Measurements from ENCODE around the gene TMEM108.

Gene TMEM108

GRCh38 chr3:133393691-133394474, 355.7 kb downstream of the TMEM108 start:
- no peak for DNase-seq

GRCh38 chr3:133394561-133395311, 356.5 kb downstream of the TMEM108 start:
- no peak for DNase-seq

- no peak for DNase-seq
These were observed 358.7 kb downstream of the TMEM108 start for GRCh38 chr3:133396906-133397305.

DNA sequence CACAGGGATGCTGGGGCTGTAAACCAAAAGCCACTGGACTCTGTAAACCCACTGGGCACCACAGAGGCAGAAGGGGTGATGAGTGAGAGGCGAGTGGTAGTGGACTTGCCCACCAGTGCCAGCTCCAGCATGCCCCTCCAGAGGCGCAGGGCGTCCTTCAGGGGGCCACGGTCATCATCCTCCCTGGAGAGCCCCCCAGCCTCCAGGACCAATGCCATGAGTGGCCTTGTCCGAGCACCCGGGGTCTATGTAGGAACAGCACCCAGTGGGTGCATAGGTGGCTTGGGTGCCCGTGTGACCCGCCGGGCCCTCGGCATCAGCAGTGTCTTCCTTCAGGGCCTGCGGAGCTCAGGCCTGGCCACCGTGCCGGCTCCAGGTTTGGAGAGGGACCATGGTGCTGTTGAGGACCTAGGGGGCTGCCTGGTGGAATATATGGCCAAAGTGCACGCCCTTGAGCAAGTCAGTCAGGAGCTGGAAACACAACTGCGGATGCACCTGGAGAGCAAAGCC, 361.9 kb downstream of the TMEM108 start, which contains the start of gene BFSP2:
Gene BFSP2, plus strand, starts transcription at position 51 of the 510 bp plus-strand sequence. Its CDS starts 28 bp downstream, at position 79.
- no peak for DNase-seq

GRCh38 chr3:133401374-133402135, 363.4 kb downstream of the TMEM108 start:
- no peak for DNase-seq

DNA sequence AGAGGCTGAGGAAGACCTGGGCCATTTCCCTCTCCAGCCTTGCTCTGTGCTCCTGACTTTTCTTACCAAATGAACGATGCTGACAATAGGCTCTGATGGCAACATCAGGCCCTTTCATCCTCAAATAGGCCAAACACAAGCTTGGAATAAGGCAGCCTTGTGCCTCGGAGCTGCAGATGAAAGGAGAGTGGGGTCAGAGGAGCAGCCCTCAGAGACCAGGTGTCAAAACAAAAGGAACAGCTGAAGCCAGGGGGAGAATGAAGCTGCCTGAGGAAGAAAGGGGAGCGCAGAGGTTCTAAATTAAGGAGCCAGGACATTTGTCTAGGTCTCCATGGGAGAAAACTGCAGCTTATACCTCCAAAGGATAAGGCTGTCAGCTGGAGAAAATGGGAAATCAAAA, 366.7 kb downstream of the TMEM108 start:
- no peak for DNase-seq

- DNase-seq, result no peak
These were observed 370.2 kb downstream of the TMEM108 start for GRCh38 chr3:133408366-133408765.

DNA sequence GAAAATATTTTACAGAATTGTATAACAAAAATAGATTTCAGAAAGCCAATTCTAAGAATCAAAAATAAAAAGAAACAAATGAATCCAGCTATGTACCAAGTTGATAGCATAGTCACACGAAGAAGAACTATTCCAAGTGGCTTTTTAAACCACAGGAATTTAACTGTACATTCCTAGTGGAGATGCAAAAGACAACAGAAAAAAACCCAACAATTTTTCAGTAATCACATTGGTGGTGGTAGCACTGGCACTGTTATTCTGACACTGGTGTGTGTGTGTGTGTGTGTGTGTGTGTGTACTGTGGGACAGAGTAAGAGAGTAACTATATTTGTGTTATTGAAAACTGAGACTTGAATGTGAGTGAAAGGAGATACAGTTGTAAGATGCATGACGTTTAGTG, 370.8 kb downstream of the TMEM108 start:
- DNase-seq, result no peak

DNA sequence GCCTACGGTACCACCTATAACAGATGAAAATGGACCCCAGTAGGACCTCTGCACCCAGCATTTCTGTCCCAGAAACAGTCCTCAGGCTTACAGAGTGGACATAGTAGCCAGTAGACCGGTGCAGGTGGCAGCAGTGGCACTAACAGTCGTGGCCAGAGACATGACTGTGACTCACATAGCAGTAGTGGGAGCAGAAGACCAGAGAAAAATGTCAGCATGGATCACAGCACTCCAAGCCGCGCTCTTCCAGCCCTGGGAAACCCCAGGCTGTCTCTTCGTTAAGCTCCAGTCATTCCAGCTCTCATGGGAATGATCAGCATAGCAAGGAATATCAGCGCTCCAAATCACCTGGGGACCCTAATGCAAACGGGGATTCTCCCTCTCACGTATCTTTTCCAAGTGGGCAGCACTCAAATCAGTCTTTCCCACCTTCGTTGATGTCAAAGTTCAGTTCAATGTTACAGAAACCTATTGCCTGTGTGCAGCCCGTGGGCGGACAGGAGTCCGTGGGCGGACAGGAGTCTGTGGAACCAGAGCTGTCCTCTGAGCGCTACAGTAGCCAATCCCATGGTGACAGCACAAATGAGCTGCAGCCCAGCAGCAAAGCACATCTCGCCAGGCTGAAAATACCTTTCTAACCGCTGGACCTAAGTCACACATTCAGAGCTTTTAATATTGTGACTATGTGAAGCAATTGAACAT, 372.2 kb downstream of the TMEM108 start:
- no peak for DNase-seq

GRCh38 chr3:133412183-133413132, 374.3 kb downstream of the TMEM108 start:
- no peak for DNase-seq

DNA sequence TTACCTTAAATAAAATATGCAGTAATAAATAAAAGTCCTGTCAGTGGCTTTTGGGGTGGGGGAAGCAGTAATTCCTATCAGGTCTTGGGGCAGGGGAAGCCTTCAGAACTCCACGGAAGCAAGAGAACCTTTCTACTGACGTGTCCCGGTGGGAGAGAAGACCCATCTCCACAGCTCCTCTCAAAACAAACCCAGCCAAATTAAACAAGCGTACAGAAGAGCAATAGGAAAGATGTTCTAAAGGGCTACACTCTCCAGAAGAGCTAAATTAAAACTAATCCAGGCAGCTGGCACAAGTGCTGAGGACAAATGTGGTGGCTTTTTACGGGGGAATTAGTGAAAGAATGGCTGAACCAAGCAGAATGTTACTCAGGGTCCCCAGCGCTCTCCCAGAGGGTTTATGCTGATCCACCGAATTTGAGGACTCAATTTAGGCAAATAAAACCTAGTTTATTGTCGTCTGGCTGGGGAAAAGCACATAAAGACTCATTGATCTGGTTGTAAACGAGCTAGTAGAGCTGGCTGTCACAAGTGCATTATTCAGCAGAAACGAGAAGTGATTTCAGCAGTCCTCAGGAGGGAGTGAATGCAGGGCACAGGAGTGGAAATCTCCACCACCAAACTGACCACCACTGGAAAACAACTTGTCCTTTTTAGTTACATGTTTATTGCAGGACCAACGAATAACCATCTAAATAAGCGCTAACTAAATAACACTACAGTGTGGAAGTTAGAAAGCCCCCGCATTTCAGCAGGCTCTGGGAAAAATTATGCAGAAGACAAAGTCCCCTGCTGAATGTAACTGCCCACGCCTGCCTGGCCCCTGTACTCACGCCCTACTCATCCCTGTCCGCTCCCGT, 375.2 kb downstream of the TMEM108 start:
- no peak for DNase-seq

DNA sequence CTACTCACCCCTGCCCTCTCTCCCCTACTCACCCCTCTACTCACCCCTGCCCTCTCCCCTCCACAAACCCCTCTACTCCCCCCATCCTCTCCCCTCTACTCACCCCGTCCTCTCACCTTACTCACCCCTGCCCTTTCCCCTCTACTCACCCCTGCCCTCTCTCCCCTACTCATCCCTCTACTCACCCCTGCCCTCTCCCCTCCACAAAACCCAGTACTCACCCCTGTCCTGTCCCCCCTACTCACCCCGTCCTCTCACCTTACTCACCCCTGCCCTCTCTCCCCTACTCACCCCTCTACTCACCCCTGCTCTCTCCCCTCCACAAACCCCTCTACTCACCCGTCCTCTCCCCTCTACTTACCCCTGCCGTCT, 375.8 kb downstream of the TMEM108 start:
- no peak for DNase-seq

DNA sequence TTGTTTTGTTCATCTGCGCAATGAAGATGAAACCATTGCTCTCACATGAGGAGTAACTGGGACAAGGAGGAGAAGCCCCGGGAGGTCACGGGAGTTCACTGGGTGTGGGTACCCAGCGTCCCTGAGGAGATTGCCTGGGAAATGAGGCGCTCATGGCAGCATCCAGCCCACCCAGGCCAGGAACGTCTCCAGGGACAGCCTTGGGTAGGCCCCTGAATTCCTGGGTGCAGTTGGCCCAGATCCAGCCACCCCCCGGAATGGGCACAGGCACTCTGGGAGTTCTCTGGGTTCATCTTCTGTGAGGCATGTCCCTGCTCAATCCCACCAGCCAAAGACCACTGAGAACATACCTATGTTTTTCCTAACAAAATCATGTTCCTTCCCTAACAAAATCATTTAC, 380.2 kb downstream of the TMEM108 start:
- no peak for DNase-seq

DNA sequence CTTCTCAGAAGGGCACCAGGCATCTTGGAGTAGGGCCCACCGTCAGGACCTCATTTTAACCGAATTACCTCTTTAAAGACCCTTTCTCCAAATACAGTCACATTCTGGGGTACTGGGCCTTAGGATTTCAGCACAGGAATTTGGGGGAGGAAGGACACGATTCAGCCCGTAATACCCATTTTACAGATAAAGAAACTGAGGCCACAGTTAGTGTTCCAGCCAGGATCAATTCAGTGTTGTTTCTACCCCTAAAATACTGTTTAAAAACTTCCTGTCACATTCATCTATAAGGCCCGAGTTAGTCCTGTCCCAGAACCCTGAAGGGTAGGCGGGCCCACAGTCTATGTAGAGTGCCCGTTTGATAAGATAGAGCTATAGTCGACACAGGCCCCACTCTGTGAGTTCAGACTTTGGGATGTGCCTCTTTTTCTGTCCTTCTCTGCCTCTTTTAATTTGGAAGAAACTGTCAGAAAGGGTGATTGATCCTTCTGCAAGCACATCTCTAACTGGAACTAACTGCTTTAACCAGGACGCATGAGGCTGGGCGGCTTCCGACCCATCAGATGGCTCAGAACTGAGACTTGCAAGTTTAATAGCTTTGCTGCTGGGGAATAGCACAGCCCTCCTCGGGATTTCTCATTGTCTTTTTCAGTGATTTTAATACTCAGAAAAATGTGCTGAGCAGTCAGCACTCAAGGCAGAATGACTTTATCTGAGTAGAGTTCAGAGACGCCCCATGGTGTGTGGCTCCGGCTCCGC, 381.1 kb downstream of the TMEM108 start:
- no peak for DNase-seq

DNA sequence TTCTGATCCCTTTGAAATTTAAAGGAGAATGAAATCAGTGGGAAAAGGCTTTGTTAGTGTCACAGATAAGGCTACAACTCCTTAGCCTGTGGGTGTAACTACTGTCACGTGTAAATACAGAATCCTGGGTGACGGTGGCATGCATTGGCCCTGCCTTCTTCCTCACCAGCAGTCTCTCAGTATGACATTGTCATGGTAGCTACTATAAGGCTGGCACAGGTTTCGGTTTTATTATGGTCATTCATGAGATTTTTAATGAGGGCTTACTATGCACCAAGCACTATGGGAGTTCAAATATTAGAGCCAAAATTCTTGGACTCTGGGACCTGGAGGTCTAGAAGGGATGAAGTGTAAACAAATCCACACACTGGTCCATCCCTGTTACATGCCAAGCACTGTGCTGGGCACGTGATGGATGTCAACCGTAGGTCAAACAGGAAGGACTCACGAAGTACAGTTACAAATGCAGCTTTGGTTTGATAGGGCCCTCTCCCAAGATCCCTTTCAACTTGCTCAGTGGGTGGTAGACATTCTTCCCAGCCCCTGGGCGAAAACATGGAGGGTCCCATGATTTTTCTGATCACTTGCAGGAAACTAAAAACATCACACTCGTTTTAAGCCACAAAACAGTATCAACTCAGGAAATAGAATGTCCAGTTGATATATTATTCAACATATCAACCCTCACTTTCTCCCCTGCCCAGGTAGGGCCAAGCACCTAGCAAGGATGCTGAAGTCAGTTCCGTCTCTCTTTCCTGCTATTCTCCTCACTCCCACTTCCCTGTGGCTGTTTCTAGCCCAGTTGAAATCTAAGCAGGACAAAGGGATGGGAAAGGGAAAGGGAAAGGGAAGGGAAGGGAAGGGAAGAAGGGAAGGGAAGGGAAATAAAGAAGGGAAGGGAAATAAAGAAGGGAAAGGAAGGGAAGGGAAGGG, 387.0 kb downstream of the TMEM108 start:
- no peak for DNase-seq

DNA sequence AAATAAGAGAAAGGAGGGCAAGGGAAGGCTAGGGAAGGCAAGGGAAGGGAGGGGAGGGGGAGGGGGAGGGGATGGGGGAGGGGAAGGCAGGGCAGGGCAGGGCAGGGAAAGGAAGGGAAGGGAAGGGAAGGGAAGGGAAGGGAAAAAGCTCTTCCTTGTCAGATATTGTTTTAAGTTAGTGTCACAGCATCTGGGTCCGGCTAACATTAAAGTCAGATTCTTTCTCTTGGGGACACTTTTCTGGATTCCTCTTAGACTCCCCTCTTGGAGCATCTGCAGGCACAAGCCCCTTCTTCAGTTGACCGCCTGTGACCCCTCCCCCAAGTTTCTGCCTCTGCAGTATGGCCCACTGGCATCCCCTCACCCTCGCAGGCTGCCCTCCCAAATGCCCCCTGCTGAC, 387.7 kb downstream of the TMEM108 start:
- no peak for DNase-seq

- DNase-seq, result no peak
These were observed 388.5 kb downstream of the TMEM108 start for GRCh38 chr3:133426721-133427120.

DNA sequence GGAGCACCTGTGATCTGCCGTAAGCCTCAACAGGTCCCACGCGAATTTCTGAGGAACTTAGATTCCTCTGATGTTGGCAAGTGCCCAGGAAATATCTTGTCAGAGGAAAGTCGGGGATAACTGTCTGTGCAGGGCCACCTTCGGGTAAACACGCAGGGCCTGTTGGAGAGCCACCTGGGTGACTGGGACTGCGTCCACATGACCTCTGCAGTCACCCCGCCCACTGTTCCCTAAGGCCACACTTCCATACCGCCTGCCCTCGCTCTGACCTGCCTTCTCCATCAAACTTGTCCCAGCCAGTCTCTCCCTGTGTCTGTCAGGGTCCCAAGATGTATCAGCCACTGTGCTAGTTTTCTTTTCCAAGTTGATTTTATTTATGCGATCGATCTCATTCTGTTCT, 390.4 kb downstream of the TMEM108 start:
- DNase-seq, result no peak

GRCh38 chr3:133429063-133429462, 390.9 kb downstream of the TMEM108 start:
- no peak for DNase-seq
